OCI-M2 (cell line): ENCODE results near the gene BTBD2.
"Not testable (repeated sequence)": the region's sequence is repeated elsewhere in the genome, so short reads cannot be mapped to it uniquely, and the experiment has no call there.

Experiments
- DNase-seq: peaks from one replicate; lab custom pipeline; 2025; ENCODE audit not compliant: unreplicated experiment; lab: John Stamatoyannopoulos, UW

The BTBD2 gene

GRCh38 chr19:2016041-2016807, 710 bp upstream of the BTBD2 start:
- no peak for DNase-seq

- DNase-seq, result no peak
Observed at GRCh38 chr19:2014731-2015607, 545 bp downstream of the BTBD2 start.

GRCh38 chr19:2014131-2014571, 1.4 kb downstream of the BTBD2 start:
- no peak for DNase-seq

GRCh38 chr19:2013683-2013961, 1.9 kb downstream of the BTBD2 start:
- DNase-seq, result no peak

- no peak for DNase-seq
Observed at GRCh38 chr19:2012941-2013682, 2.4 kb downstream of the BTBD2 start.

GRCh38 chr19:2011169-2011568, 4.3 kb downstream of the BTBD2 start:
- no peak for DNase-seq

- no peak for DNase-seq
Observed at GRCh38 chr19:2010135-2010668, 5.3 kb downstream of the BTBD2 start.

- DNase-seq, result no peak
Observed at GRCh38 chr19:2003874-2004273, 11.6 kb downstream of the BTBD2 start.

GRCh38 chr19:1999856-2000515, 15.5 kb downstream of the BTBD2 start:
- DNase-seq, result no peak

- no peak for DNase-seq
Observed at GRCh38 chr19:1998712-1999708, 16.5 kb downstream of the BTBD2 start.

- no peak for DNase-seq
Observed at GRCh38 chr19:1997353-1998233, 17.9 kb downstream of the BTBD2 start.

- no peak for DNase-seq
Observed at GRCh38 chr19:1992759-1993260, 22.7 kb downstream of the BTBD2 start.

- no peak for DNase-seq
Observed at GRCh38 chr19:1991018-1991913, 24.2 kb downstream of the BTBD2 start.

GRCh38 chr19:1990230-1991017, 25.1 kb downstream of the BTBD2 start:
- no peak for DNase-seq

- DNase-seq, result no peak
Observed at GRCh38 chr19:1989513-1990229, 25.8 kb downstream of the BTBD2 start.

GRCh38 chr19:1988464-1988863, 27.1 kb downstream of the BTBD2 start:
- not testable (repeated sequence) for DNase-seq
